ENCODE results near the gene HES2.

GRCh38 chr1:6384135-6384534 lies 35.6 kb downstream of the HES2 start:
- TF ChIP-seq FOXP2 (optimal IDR thresholded peaks at IDR 0.05; ENCODE audit: control extremely low read depth, extremely low read length, insufficient read depth) (no peak), POLR2AphosphoS5 (IDR thresholded peaks at IDR 0.05; ENCODE audit: borderline replicate concordance, low read depth, low read length) (no peak), EZH2 (IDR thresholded peaks at IDR 0.05) (no peak)

Data from SK-N-MC (cell line).